Osteoblast (primary cell): ENCODE measurements around the gene LANCL2. TPM values are rescaled to one million over a fixed set of nuclear protein-coding genes. Genes with fewer than 3 reads are reported as not detected.

Experiments
- DNase-seq: peaks from one replicate; pipeline ENCODE4 v3.0.0; 2011; ENCODE audit warnings: low spot score, mixed read lengths; ENCODE audit not compliant: insufficient read length; ENCODE audit errors: missing footprints
- H2AFZ ChIP-seq: 2 replicates; pipeline ENCODE4 v1.6.0; 2011; ENCODE audit warnings: mild to moderate bottlenecking, low read length
- H3K27ac ChIP-seq: 2 replicates; pipeline ENCODE4 v1.5.1; 2011; ENCODE audit warnings: mild to moderate bottlenecking, low read depth, low read length, moderate library complexity
- H3K27me3 ChIP-seq: 2 replicates; pipeline ENCODE4 v1.6.0; 2012; ENCODE audit warnings: mild to moderate bottlenecking, control low read depth, inconsistent platforms, low read length, moderate library complexity; ENCODE audit not compliant: insufficient read depth
- H3K36me3 ChIP-seq: 2 replicates; pipeline ENCODE4 v1.5.1; 2011; ENCODE audit warnings: mild to moderate bottlenecking, low read length, control low read depth, moderate library complexity; ENCODE audit not compliant: insufficient read depth
- H3K4me1 ChIP-seq: 2 replicates; pipeline ENCODE4 v1.5.1; 2011; ENCODE audit warnings: mild to moderate bottlenecking, low read length, control low read depth, moderate library complexity; ENCODE audit not compliant: insufficient read depth
- H3K4me2 ChIP-seq: 2 replicates; pipeline ENCODE4 v1.6.0; 2011; ENCODE audit warnings: mild to moderate bottlenecking, low read length; ENCODE audit not compliant: insufficient read depth
- H3K4me3 ChIP-seq: fragments of 200-600 bp; sonication (generic); 3 replicates; pipeline ENCODE4 v1.5.1; 2012; ENCODE audit warnings: mild to moderate bottlenecking, low read length, inconsistent platforms; ENCODE audit not compliant: insufficient read depth
- H3K79me2 ChIP-seq: 2 replicates; pipeline ENCODE4 v1.6.0; 2012; ENCODE audit warnings: mild to moderate bottlenecking, low read length, control low read depth, inconsistent platforms; ENCODE audit not compliant: insufficient read depth
- H3K9me3 ChIP-seq: 2 replicates; pipeline ENCODE4 v1.5.1; 2011; ENCODE audit warnings: low read depth, low read length, control low read depth
- H4K20me1 ChIP-seq: 2 replicates; pipeline ENCODE4 v1.6.0; 2012; ENCODE audit warnings: mild to moderate bottlenecking, low read length, control low read depth; ENCODE audit not compliant: insufficient read depth
- total RNA-seq: library from RNA; depleted of rRNA; stranded (reverse); fragments of >200 nt; gene quantifications from 2 replicates; pipeline ENCODE4 v1.2.3, GENCODE V29; 2012
- TF ChIP-seq, protein P1 (sequence below): IDR thresholded peaks from 2 replicates; pipeline ENCODE4 v1.5.1; 2011; ENCODE audit warnings: mild to moderate bottlenecking, low read depth, low read length, moderate library complexity; ENCODE audit errors: extremely low read depth

The LANCL2 gene
- total RNA-seq, 1 donor, result 19.2 TPM

DNA sequence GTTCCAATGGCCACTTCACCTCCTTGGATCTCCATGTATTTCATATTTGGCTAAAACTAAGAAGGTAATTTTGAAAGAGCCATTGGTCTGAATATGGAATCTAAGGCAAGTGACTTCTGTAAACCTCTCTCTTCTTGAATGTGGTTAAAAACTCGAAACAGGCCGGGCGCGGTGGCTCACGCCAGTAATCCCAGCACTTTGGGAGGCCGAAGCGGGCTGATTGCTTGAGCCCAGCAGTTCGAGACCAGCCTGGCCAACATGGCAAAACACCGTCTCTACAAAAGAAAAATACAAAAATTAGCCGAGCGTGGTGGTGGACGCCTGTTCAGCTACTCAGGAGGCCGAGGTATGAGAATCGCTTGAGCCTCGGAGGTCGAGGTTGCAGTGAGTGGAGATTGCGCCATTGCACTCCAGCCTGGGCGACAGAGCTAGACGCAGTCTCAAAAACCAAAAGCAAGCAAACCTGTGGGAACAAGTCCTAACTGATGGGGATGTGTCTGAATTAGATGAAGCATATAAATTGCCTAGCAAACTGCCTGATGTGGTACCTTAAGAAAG is 2.2 kb downstream of the LANCL2 start:
- peak overlapping the region; percentile 99 for H3K27ac ChIP-seq

DNA sequence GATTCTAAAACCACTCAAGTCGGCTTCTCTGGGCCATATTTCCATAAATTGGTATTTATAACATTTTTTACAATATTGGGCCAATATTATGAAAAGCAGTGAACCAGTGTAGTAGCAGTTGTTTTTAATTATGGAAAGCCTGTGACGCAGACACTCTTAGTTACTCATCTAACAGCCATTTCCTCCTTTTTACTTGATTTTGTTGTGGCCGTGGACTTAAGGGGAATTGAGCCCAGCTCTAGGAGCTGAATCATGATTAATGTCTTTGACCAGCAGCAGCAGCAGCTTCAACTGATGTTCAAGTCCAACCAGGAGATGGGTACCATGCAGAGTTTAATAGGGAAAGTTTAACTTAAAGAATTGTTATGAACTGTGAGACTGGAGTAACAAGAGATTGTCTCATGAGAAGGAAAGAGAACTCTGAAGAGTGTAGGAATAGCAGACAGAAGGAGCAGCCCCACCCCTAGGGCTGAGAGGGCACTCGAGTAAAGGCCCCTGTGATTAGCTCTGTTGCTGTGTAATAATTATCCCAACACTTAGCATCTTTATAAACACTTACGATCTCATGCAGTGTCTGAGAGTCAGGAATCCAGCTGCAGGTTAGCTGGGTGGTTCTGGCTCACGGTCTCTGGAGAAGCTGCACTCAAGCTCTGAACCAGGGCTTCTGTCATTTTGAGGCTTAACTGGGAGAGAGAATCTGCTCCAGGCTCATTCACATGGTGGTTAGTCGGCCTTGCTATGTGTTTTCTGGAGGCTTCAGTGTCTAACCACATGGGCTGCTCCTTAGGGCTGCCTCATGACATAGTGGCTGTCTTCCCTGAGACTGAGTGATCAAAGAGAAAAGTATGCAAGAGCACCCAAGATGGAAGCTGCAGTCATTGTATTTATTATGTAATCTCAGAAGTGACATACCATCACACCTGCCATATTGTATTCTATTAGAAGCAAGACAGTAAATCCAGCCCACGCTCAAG is 4.6 kb downstream of the LANCL2 start:
- H3K79me2 ChIP-seq, result peaks cover 53% of the 10 kb centered on the region
- H2AFZ ChIP-seq, result peak overlapping the region; percentile 49
- H4K20me1 ChIP-seq, result no peaks in the 10 kb centered on the region
- TF ChIP-seq, protein P1, sequence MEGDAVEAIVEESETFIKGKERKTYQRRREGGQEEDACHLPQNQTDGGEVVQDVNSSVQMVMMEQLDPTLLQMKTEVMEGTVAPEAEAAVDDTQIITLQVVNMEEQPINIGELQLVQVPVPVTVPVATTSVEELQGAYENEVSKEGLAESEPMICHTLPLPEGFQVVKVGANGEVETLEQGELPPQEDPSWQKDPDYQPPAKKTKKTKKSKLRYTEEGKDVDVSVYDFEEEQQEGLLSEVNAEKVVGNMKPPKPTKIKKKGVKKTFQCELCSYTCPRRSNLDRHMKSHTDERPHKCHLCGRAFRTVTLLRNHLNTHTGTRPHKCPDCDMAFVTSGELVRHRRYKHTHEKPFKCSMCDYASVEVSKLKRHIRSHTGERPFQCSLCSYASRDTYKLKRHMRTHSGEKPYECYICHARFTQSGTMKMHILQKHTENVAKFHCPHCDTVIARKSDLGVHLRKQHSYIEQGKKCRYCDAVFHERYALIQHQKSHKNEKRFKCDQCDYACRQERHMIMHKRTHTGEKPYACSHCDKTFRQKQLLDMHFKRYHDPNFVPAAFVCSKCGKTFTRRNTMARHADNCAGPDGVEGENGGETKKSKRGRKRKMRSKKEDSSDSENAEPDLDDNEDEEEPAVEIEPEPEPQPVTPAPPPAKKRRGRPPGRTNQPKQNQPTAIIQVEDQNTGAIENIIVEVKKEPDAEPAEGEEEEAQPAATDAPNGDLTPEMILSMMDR, result no peak
- peak; percentile 71 for DNase-seq
- no peaks in the 10 kb centered on the region for H3K36me3 ChIP-seq
- no peak overlapping the region for H3K4me3 ChIP-seq
- H3K27ac ChIP-seq, result no peak overlapping the region
- H3K4me2 ChIP-seq, result no peak overlapping the region
- peaks cover 16% of the 10 kb centered on the region for H3K4me1 ChIP-seq
- no peaks in the 10 kb centered on the region for H3K27me3 ChIP-seq
- no peaks in the 10 kb centered on the region for H3K9me3 ChIP-seq

More for the DNA sequence above, 2.2 kb downstream of the LANCL2 start:
- peak overlapping the region; percentile 100 for H3K4me3 ChIP-seq
- peaks cover 49% of the 10 kb centered on the region for H3K79me2 ChIP-seq
- peak overlapping the region; percentile 100 for H3K4me2 ChIP-seq
- H2AFZ ChIP-seq, result no peak overlapping the region
- peaks cover 17% of the 10 kb centered on the region for H3K4me1 ChIP-seq
- H3K9me3 ChIP-seq, result no peaks in the 10 kb centered on the region
- no peaks in the 10 kb centered on the region for H3K27me3 ChIP-seq
- DNase-seq, result no peak
- H3K36me3 ChIP-seq, result no peaks in the 10 kb centered on the region
- TF ChIP-seq, protein P1, result no peak
- H4K20me1 ChIP-seq, result no peaks in the 10 kb centered on the region

DNA sequence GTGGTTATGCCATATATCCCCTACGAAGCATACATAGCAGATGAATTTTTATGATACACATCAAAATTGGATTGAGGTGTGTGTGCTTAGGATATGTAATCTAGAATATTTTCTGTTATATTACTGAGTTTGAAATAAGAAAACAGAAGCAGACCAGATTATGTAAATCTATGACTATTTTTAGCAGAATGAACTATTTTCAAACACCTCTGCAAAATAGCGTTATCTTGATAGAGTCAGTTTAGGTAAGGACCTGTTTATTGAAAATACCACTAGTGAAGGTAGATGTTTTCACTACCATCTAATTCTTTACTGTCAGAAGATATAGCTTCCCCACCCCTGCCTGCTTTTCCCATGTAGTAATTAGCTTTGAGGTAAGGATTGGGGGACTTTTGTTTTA is 9.1 kb downstream of the LANCL2 start:
- H3K4me1 ChIP-seq, result no peaks in the 10 kb centered on the region
- H3K36me3 ChIP-seq, result no peaks in the 10 kb centered on the region
- TF ChIP-seq, protein P1, result no peak
- H3K4me3 ChIP-seq, result no peak overlapping the region
- H3K79me2 ChIP-seq, result peaks cover 30% of the 10 kb centered on the region
- H2AFZ ChIP-seq, result no peak overlapping the region
- H3K9me3 ChIP-seq, result no peaks in the 10 kb centered on the region
- H3K4me2 ChIP-seq, result no peak overlapping the region
- no peak overlapping the region for H3K27ac ChIP-seq
- H4K20me1 ChIP-seq, result peaks cover 4% of the 10 kb centered on the region
- DNase-seq, result no peak
- H3K27me3 ChIP-seq, result no peaks in the 10 kb centered on the region

DNA sequence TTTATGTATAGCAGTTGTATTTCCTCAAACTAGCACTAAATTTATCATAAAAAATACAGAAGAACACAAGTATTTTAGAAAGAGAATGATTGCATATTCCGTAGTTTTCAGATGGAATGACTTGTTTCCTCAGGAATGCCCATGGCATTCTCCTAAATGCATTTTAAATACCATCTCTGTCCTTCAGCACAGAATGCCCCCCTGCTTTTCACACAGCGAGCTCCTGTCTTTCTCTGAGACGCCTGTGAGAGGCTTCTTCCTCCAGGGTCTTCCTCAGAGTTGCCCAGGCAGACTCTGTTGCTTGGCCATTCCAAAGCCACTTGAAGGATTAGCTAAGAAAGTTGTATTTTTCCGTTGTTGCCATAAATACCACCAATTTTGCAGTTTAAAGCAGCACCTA is 10.1 kb downstream of the LANCL2 start:
- peaks cover 4% of the 10 kb centered on the region for H4K20me1 ChIP-seq
- no peaks in the 10 kb centered on the region for H3K9me3 ChIP-seq
- no peaks in the 10 kb centered on the region for H3K36me3 ChIP-seq
- no peaks in the 10 kb centered on the region for H3K4me1 ChIP-seq
- no peak overlapping the region for H3K27ac ChIP-seq
- H3K4me2 ChIP-seq, result no peak overlapping the region
- DNase-seq, result no peak
- no peaks in the 10 kb centered on the region for H3K27me3 ChIP-seq
- H3K79me2 ChIP-seq, result peaks cover 26% of the 10 kb centered on the region
- H3K4me3 ChIP-seq, result no peak overlapping the region
- TF ChIP-seq, protein P1, result no peak
- no peak overlapping the region for H2AFZ ChIP-seq
